ENCODE results near the gene NECAP2. TPM values are rescaled to one million over a fixed set of nuclear protein-coding genes. Genes with fewer than 3 reads are reported as not detected.

Gene NECAP2
- total and polyA plus RNA-seq, 10 of the 15 experiments (the other 5 are each of a cell fraction or from before 2014, with no cell fraction given) = 16.3 to 98.0 (median 57.4) TPM

- POLR2A ChIA-PET = interaction anchor here (0.7 kb wide), 1 partner anchor 111 kb away, joined by 3 read pairs; no protein-coding TSS in a partner anchor
- Histone ChIP-seq H3K27me3 (replicated peaks in 1 of 2; ENCODE audit: control insufficient read depth in 2 of 2, insufficient read depth in 2 of 2, low read length in 1 of 2) (no peaks in the 10 kb centered on the region; a peak in 1 of 4 replicates), H3K27ac (ENCODE audit: control insufficient read depth, insufficient read depth) (no peak overlapping the region), H3K4me1 (ENCODE audit: control insufficient read depth, insufficient read depth, low read length) (peaks cover 3% of the 10 kb centered on the region; the same call in 1 of the 2 replicates), H3K79me2 (ENCODE audit: control insufficient read depth, insufficient read depth, low read length) (no peaks in the 10 kb centered on the region), H3K4me3 (peak overlapping the region; percentile 87), H3K4me2 (ENCODE audit: control insufficient read depth, insufficient read depth) (peak overlapping the region; percentile 97), H3K36me3 (ENCODE audit: control insufficient read depth in 2 of 2, insufficient read depth in 2 of 2, low read length in 1 of 2) (no peaks in the 10 kb centered on the region), H4K20me1 (ENCODE audit: control insufficient read depth, insufficient read depth) (no peaks in the 10 kb centered on the region), H3K9me3 (replicated peaks; ENCODE audit: control insufficient read depth, insufficient read depth, low read length) (no peaks in the 10 kb centered on the region), H3K9ac (ENCODE audit: control insufficient read depth, insufficient read depth, low read length) (peak overlapping the region; percentile 69; the same call in 1 of the 2 replicates), H2AFZ (ENCODE audit: control insufficient read depth, low read depth, low read length) (peak overlapping the region; percentile 87)
- in situ Hi-C loops (cut with MboI) = no loop called here
- SMC1A ChIA-PET (ENCODE audit: uncharacterized antibody, unreplicated experiment) = interaction anchor here (1.0 kb wide), 1 partner anchor 58 kb away, joined by 3 read pairs; the partner anchor contains the start of gene NECAP2
- peak; percentile 98 for ATAC-seq
- peak; percentile 32 for DNase-seq (ENCODE audit: low read depth, low spot score)
- RAD21 ChIA-PET (ENCODE audit: unreplicated experiment) = no interaction called here
- CTCF ChIA-PET = interaction anchor here (2.4 kb wide), 1 partner anchor 59 kb away, joined by 7 read pairs; the partner anchor contains the start of gene NECAP2
- intact Hi-C loops (cut with micrococcal nuclease; ENCODE audit: unreplicated experiment) = loop anchor here (5.0 kb wide), 1 partner anchor 56 kb away; the partner anchor contains the start of gene NECAP2
- WGBS (ENCODE audit: insufficient coverage, insufficient replicate concordance, low lambda C conversion rate, missing lambda C conversion rate) = 6% methylated on average over 36 of the region's 108 CpGs
- no peak for FAIRE-seq
- BruUV-seq (replicated peaks) = no TSS peak
- TF ChIP-seq, protein P1, sequence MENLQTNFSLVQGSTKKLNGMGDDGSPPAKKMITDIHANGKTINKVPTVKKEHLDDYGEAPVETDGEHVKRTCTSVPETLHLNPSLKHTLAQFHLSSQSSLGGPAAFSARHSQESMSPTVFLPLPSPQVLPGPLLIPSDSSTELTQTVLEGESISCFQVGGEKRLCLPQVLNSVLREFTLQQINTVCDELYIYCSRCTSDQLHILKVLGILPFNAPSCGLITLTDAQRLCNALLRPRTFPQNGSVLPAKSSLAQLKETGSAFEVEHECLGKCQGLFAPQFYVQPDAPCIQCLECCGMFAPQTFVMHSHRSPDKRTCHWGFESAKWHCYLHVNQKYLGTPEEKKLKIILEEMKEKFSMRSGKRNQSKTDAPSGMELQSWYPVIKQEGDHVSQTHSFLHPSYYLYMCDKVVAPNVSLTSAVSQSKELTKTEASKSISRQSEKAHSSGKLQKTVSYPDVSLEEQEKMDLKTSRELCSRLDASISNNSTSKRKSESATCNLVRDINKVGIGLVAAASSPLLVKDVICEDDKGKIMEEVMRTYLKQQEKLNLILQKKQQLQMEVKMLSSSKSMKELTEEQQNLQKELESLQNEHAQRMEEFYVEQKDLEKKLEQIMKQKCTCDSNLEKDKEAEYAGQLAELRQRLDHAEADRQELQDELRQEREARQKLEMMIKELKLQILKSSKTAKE (IDR thresholded peaks at IDR 0.05; ENCODE audit: low read depth, poor library complexity, severe bottlenecking) = no peak
- no peak for TF ChIP-seq NBN (IDR thresholded peaks at IDR 0.05)
- TF ChIP-seq IKZF1 (conservative IDR thresholded peaks at IDR 0.05) = peak; percentile 88
- no peak for TF ChIP-seq NFYA (IDR thresholded peaks at IDR 0.05; ENCODE audit: borderline replicate concordance, low read depth, low read length)
- TF ChIP-seq BHLHE40 (IDR thresholded peaks at IDR 0.05; ENCODE audit: borderline replicate concordance in 1 of 2, low read depth in 2 of 2, low read length in 1 of 2) = peak; percentile 19 to 76; a peak in 3 of 4 replicates
- TF ChIP-seq NRF1 (conservative IDR thresholded peaks at IDR 0.05; ENCODE audit: low read depth, low read length) = 0 out of 2 replicates have a peak, but pooled peaks have one; percentile 37
- TF ChIP-seq POLR2AphosphoS5 (IDR thresholded peaks at IDR 0.05; ENCODE audit: low read length) = no peak
- TF ChIP-seq MYB (IDR thresholded peaks at IDR 0.05; ENCODE audit: borderline replicate concordance, low read depth, low read length) = no peak
- TF ChIP-seq NR2F1 (conservative IDR thresholded peaks at IDR 0.05) = peak; percentile 47
- TF ChIP-seq ETV6 (conservative IDR thresholded peaks at IDR 0.05 in 1 of 2, IDR thresholded peaks at IDR 0.05 in 1 of 2; ENCODE audit: borderline replicate concordance in 1 of 2, low read depth in 1 of 2) = no peak
- no peak for TF ChIP-seq RBBP5 (conservative IDR thresholded peaks at IDR 0.05)
- no peak for TF ChIP-seq BRCA1 (IDR thresholded peaks at IDR 0.05; ENCODE audit: low read depth, low read length)
- no peak for TF ChIP-seq SRF (IDR thresholded peaks at IDR 0.05; ENCODE audit: low read depth in 2 of 2, low read length in 2 of 2)
- TF ChIP-seq EGR1 (IDR thresholded peaks at IDR 0.05; ENCODE audit: borderline replicate concordance in 1 of 2, low read depth in 2 of 2, low read length in 2 of 2) = peak in 1 of 2 experiments; percentile 66; a peak in 1 of 3 replicates
- 0 out of 2 replicates have a peak, but pooled peaks have one; percentile 24 for TF ChIP-seq BCLAF1 (IDR thresholded peaks at IDR 0.05)
- TF ChIP-seq FOS (IDR thresholded peaks at IDR 0.05; ENCODE audit: borderline replicate concordance, extremely low read depth, insufficient read length) = no peak
- no peak for TF ChIP-seq SP1 (IDR thresholded peaks at IDR 0.05; ENCODE audit: low read depth, low read length)
- TF ChIP-seq ZNF207 (IDR thresholded peaks at IDR 0.05; ENCODE audit: borderline replicate concordance) = 0 out of 2 replicates have a peak, but pooled peaks have one; percentile 32
Observed at GRCh38 chr1:16498573-16499413, 58.3 kb downstream of the NECAP2 start.

All from GM12878 (cell line).